ENCODE data around the gene IDH1. TPM values are rescaled to one million over a fixed set of nuclear protein-coding genes. Genes with fewer than 3 reads are reported as not detected.
"Not testable (repeated sequence)": the region's sequence is repeated elsewhere in the genome, so short reads cannot be mapped to it uniquely, and the experiment has no call there.

IDH1 gene
- total and polyA plus RNA-seq, 3 donors from 2014 or later = 80.0 to 120 (median 93.4) TPM

DNA sequence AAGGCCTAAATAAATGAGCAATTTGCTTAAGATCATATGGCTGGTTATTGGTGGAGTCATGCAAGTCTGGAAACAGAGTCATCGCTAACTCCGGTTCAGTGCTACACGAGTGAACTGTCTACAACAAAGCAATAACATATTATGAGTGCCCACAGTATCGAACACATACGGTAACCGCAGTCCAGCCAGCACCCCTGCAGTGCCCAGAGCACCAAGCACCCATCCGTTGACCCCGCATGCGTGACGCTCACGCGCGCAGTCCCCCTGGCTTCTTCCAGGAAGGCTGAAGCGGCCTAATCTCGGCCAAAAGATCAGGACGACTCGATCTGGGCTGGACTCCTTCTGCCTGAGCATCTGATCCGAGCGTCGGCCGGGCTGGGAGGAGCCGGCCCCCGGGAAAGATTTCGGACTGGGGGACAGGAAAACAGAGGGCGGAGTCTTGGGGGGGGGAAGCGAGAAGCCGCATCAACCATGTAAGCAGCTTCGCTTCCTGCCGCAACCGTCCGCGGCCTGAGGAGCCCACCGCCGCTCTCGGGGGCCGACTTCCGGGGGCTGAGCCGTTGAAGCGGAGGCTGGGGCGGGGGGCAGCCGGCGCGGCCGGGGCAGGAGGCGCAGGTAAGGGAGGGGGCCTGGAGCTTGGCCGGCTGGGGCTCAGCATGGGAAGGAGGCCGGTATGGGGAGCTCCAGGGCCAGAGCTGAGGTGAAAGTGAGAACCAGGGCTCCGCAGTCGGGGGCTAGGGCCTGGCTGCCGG is 11.1 kb upstream of the IDH1 start, which contains the start of gene PIKFYVE:
TSS of gene PIKFYVE (plus strand) at position 455 of the 752 bp plus-strand sequence. CDS start 5,265 bp downstream, outside the sequence.
- 0% methylated on average over 20 to 50 of the region's 50 CpGs for WGBS, 2 donors

DNA sequence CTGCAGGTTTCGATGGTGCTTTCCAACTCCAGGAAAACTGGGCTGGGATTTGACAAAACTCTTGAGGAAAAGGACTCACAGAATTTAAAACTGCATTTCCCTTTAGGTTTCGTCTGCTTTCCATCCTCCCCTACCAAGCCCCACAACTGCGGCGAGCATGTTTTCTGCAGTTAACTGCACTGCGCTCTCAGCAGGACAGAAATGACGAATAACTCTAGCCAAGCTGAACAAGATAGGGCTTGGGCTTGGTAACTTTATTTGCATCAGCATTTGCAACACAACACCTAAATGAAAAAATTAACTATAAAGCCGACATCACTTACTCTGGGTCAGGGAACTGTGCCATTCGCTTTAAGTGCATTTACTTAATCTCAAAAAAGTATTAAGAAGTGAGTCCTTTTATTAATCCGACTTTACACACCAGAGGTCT is 10.5 kb upstream of the IDH1 start:
- DNase-seq = peak; percentile 32
- Histone ChIP-seq H3K4me1 (peaks cover 18% of the 10 kb centered on the region), H3K27ac (peak overlapping the region; percentile 96 to 98), H3K4me3 (peak overlapping the region; percentile 96 to 99), H3K36me3 (ENCODE audit: low read depth, missing control alignments) (no peaks in the 10 kb centered on the region), H3K27me3 (no peaks in the 10 kb centered on the region), H3K9me3 (no peaks in the 10 kb centered on the region)
- intact Hi-C loops (cut with DNase I; ENCODE audit: low total_unique reads) = no loop called here
- TF ChIP-seq CTCF (IDR thresholded peaks at IDR 0.05) = no peak
- TF ChIP-seq POLR2A (IDR thresholded peaks at IDR 0.05) = no peak
- WGBS, 2 donors = 5% methylated on average over 9 of the region's 9 CpGs

More for the DNA sequence above, 11.1 kb upstream of the IDH1 start, which contains the start of gene PIKFYVE:
- TF ChIP-seq CTCF (IDR thresholded peaks at IDR 0.05) = peak in 2 of 3 experiments; percentile 7 to 25
- peak; percentile 57 for TF ChIP-seq POLR2A (IDR thresholded peaks at IDR 0.05)
- H3K4me1 ChIP-seq = peaks cover 18% of the 10 kb centered on the region
- H3K9me3 ChIP-seq = no peaks in the 10 kb centered on the region
- peak within 1 kb of the TSS; percentile 96 to 98 for H3K27ac ChIP-seq
- DNase-seq = peak; percentile 98
- no peaks in the 10 kb centered on the region for H3K36me3 ChIP-seq (ENCODE audit: low read depth, missing control alignments)
- H3K4me3 ChIP-seq = peak within 1 kb of the TSS; percentile 96 to 99
- intact Hi-C loops (cut with DNase I; ENCODE audit: low total_unique reads) = no loop called here
- no peaks in the 10 kb centered on the region for H3K27me3 ChIP-seq

DNA sequence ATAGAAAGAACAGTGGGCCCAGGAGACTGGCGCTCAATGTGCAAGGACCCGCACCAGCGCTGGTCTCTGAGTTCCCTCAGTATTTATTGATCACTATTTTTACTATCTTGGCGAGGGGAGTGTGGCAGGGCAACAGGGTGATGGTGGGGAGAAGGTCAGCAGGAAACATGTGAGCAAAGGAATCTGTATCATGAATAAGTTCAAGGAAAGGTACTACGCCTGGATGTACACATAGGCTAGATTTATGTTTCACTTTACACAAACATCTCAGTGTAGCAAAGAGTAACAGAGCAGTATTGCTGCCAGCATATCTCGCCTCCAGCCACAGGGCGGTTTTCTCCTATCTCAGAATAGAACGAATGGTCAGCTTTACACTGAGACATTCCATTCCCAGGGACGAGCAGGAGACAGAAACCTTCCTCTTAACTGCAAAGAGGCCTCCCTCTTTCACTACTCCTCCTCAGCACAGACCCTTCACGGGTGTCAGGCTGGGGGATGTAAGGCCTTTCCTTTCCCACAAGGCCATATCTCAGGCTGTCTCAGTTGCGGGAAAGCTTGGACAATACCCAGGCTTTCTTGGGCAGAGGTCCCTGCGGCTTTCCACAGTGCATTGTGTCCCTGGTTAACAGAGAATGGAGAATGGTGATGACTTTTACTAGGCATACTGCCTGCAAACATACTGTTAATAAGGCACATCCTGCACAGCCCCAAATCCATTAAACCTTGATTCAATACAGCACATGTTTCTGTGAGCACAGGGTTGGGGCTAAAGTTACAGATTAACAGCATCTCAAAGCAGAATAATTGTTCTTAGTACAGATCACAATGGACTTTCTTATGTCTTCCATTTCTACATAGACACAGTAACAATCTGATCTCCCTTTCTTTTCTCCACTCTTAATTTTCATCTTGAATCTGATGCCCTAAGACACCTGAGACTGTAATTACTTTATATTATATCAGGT is 2.3 kb upstream of the IDH1 start:
- H3K9me3 ChIP-seq; H3K27me3 ChIP-seq; H3K36me3 ChIP-seq (ENCODE audit: low read depth, missing control alignments); intact Hi-C loops (cut with DNase I; ENCODE audit: low total_unique reads); H3K4me3 ChIP-seq: not testable (repeated sequence)
- DNase-seq = peak; percentile 25
- H3K4me1 ChIP-seq = peaks cover 21% of the 10 kb centered on the region
- WGBS, 2 donors = 37 to 54% methylated on average over 12 of the region's 12 CpGs
- H3K27ac ChIP-seq = peak overlapping the region in 1 of 2 donors; percentile 64

DNA sequence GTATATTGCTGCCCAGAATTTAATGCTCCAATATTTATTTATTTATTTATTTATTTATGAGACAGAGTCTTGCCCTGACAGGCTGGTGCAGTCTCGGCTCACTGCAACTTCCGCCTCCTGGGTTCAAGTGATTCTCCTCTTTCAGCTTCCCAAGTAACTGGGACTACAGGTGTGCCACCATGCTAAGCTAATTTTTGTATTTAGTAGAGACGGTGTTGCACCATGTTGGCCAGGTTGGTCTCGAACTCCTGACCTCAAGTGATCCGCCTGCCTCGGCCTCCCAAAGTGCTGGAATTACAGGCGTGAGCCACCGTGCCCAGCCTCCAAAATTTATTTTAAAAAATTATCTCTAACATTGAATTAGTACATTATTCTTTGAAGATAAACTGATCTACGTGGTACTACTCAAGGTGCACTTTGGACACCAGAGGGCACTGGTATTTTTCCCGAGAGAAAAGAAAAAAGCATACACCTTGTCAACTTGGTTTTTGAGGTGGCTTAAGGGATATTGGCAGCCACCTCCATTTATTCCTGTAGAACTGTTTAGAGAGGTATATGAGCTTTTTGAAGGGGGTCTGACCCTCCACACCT is 1.4 kb upstream of the IDH1 start:
- H3K36me3 ChIP-seq (ENCODE audit: low read depth, missing control alignments) = no peaks in the 10 kb centered on the region
- no peak for DNase-seq
- H3K4me3 ChIP-seq = no peak overlapping the region
- TF ChIP-seq POLR2A (IDR thresholded peaks at IDR 0.05) = no peak
- peak in 2 of 3 experiments; percentile 7 to 19 for TF ChIP-seq CTCF (IDR thresholded peaks at IDR 0.05)
- intact Hi-C loops (cut with DNase I; ENCODE audit: low total_unique reads) = no loop called here
- 62 to 70% methylated on average over 10 of the region's 10 CpGs for WGBS, 2 donors
- H3K27me3 ChIP-seq = no peaks in the 10 kb centered on the region
- peaks cover 24% of the 10 kb centered on the region for H3K4me1 ChIP-seq
- no peaks in the 10 kb centered on the region for H3K9me3 ChIP-seq
- peak overlapping the region in 1 of 2 donors; percentile 64 for H3K27ac ChIP-seq

Measured in testis (tissue), 3 donors.